HG02763 (cell line): Measurements from ENCODE around the gene AMH.

Experiments used
- ATAC-seq: cut with Tn5 transposase; IDR thresholded peaks from one replicate; pipeline ENCODE4 v1.9.1; 2021; ENCODE audit warnings: mild to moderate bottlenecking, moderate library complexity; ENCODE audit not compliant: unreplicated experiment

The AMH gene

DNA sequence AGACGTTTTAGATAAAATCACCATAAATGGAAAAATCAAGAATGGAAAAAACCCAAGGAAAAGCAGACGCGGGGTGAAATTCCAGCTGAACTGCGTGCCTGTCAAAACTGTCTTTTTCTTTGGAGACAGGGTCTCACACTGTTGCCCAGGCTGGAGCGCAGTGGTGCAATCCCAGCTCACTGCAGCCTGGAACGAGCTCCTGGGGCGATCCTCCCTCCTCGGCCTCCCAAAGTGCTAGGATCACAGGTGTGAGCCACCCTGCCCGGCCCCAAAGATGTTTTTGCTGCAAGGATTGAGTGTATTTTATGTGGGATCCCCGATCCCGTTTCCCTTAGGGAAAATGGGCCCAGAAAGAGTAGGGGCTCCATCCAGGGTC, 33.7 kb downstream of the AMH start:
- ATAC-seq: no peak

DNA sequence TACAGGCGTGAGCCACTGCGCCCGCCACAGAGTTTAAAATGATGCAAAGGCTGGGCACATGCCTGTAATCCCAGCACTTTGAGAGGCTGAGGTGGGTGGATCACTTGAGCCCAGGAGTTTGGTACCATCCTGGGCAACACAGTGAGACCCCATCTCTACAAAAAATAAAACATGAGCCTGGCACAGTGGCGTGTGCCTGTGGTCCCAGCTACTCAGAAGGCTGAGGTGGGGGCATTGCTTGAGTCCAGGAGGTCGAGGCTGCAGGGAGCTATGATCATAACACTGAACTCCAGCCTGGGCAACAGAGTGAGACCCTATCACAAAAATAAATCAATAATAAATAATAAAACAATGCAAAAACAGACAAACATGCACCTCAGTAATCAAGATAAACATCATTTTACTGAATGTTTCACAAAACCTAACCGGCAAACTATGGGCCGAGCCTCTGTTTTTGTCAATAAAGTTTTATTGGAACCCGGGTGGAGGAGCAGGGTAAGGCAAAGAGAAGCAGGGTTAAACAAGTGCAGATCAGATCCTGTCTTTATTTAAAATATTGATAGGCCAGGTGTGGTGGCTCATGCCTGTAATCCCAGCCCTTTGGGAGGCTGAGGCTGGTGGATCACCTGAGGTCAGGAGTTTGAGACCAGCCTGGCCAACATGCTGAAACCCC, 34.8 kb downstream of the AMH start:
- ATAC-seq: no peak

DNA sequence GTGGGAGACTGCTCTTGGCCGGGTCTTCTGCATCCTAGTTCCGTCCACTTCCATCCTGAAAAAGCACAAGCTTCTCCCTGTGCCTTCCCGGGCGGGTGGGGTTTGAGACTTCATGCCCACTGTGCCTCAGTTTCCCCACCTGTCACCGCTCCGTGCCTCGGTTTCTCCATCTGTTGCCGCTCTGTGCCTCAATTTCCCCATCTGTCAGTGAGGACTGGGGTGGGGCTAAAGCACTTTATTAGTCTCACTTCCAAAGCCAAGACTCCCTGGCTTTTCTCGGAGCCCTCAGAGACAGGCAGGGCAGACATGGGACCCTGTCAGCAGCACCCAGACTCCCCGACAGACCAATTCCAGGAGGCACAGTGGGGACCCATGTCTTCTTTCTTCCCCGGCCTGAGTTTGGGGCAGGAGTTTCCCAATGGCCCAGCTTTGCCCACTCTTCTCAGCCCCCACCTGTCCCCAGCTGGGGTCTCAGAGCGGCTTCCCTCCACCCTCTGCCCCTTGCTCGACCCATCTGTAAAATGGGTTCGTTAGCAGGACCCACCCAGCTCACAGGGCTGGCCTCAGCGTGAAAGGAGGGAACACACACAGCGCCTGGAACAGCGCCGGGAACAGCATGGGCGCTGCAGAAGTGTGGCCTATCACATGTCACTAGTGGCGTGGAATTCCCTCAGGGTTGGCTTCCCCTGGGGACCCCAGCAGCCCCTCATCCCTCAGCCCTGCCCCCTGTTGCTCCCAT, 37.4 kb downstream of the AMH start:
- ATAC-seq: no peak

DNA sequence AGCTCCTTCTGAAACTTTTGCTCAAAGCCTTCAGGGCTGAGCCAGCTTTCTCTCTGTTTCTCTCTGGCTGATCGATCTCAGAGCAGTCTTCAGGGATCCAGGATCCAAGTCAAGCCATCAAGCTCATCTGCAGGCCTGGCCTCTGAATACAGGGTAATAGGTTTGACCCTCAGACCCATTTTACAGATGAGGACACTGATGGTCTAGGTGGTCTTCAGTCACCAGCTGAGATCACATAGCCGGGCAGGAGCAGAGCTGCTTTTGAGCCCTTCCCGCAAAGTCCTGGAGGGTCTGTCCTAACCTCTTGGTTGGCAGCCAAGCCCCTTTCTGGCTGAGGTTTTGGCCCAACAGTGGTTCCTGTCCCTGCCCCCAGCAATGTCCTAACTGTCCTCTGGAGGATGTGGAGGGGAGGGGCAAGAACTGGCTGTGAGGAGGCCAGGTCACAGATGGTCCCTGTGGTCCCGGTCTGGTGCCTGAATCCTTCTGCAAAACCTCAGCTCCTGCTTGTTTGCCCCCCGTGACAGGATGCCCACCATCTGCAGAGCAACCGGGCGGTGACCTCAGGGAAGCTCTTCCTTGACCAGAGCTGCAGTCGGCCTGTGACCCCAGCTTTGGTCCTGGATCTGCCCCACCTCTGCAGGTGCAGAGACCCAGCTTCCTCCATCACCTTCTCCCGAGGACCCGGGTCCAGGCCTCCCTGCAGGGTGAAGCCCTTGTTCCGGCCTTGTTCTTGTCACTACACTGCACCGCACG, 38.6 kb downstream of the AMH start:
- ATAC-seq: no peak

DNA sequence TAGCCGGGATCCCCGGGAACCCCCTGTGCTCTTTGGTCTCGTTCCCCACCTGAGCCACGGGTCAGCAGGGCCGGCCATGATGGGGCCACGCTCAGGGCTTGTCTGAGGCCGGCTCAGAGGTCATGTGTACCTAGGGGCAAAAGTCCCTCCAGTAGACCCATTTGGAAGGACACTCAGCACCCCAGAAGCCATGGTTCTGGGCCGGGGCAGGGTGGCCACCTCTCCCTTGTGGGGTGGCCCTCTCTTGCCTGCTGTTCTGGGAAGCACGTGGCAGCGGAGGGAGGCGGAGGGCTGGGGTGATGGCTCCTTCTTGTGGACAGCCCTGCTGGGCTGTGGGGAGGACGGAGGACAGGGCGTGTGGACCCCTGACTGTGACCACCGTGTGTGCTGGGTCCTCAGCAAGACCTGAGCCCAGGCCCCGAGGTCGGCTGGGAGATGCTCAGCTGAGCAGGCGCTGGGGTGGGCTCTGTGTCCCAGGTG, 39.3 kb downstream of the AMH start:
- no peak for ATAC-seq

DNA sequence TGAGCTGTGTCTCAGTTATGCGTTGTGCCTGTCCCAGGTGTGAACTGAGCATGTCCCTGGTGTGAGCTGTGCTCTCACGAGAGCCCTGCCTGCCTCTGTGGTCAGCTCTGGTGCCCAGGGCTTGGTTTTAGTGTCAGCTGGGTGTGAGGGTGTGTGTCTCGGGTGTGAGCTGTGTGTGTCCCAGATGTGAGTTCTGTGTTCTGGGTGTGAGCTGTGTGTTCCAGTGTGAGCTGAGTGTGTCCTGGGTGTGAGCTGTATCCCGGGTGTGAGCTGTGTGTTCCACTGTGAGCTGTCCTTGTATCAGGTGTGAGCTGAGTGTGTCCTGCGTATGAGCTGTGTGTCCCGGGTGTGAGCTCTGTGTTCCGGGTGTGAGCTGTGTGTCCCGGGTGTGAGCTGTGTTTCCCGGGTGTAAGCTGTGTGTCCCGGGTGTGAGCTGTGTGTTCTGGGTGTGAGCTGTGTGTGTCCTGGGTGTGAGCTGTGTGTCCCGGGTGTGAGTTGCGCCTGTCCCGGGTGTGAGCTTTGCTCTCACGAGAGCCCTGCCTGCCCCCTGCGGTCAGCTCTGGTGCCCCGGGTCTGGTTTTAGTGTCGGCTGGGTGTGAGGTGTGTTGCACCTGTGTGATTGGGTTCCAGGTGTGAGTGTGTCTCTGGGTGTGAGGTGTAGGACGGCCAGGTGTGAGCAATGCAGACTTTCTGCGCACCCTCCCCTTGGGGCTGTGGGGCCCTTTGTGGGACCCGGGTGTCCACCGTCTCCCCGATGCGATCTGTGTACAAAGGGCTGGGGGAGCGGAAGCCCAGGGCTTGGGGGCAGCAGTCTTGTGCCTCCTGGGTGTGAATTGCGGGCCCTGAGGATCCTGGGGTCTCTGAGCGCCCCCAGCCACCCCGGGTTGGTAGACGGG, 39.9 kb downstream of the AMH start:
- ATAC-seq: no peak

DNA sequence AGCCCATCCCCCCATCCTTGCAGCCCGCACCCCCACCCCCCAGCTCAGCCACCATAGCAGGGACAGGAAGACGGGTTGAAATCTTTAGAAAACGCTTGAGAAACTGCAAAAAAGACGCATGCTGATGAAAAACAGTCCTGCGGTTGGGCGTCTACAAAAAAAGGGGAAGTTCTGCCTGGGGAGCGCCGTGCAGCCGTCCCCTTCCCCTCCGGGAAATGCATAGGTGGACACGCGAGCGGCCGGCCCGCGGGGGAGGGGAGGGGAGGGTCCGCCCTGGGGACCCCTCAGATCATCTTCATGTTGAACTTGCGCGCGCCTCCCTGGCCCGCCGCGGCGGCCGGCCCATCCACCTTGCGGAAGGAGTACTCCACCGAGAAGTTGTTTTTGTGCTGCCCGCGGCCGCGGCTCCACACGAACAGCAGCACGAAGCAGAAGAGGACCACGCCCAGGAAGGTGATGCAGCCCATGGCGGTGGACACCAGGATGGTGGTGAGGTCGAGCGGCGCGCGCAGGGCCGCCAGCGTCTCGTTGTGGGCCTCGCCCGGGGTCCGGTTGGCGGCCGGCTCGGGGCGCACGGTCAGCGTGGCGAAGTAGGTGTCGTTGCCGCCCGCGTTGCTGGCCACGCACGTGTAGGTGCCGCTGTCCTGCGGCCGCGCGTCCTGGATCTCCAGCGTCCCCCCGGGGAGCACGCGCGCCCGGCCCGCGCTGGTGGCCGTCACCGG, 40.8 kb downstream of the AMH start:
- ATAC-seq: no peak

DNA sequence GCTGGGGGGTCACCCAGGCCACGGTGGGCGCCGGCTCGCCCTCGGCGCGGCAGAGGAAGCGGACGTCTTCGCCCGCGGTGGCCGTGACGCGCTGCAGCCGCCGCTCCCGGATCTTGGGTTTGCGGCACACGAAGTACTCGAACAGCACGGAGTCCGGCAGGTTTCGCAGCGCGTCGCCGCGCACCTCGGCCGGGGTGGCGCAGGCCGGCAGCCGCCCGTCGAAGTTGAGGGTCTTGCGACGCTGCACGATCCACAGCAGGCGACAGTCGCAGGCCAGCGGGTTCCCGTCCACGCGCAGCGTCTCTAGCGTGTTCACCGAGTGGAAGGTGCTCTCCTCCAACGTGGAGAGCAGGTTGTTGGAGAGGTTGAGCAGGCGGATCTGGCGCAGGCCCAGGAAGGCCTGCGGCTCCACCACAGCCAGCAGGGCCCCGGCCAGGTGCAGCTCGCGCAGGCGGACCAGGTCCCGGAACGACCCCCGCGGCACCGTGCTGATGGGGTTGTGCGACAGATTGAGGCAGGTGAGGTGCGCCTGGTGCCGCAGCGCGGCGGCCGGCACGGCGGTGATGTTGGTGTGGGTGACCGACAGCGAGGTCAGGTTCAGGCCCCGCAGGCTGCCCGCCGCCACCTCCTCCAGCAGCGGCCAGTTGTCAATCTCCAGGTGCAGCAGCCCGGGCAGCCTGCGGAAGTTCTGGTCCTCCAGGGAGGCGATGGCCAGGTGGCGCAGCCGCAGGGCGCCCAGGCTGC, 41.5 kb downstream of the AMH start:
- ATAC-seq: no peak

DNA sequence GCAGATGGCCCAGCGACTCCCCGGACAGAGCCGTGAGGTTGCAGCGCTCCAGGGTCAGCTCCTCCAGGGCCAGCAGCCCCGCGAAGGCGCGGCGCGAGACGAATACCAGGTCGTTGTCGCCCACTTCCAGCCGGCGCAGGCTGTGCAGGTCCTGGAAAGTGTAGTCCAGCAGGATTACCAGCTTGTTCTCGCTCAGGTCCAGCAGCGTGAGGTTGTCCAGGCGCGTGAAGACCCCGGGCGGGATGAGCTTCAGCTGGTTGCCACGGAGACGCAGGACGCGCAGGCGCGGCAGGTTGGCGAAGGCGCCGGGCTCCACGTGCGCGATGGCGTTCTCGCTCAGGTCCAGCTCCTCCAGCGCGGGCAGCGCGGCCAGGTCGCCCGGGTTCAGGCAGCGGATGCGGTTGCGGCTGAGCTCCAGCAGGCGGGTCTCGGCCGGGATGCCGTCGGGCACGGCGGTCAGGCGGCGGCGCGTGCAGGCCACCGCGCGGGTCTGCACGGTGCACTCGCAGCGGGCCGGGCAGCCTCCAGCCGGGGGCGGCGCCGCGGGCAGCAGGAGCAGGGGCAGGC, 42.1 kb downstream of the AMH start:
- no peak for ATAC-seq

DNA sequence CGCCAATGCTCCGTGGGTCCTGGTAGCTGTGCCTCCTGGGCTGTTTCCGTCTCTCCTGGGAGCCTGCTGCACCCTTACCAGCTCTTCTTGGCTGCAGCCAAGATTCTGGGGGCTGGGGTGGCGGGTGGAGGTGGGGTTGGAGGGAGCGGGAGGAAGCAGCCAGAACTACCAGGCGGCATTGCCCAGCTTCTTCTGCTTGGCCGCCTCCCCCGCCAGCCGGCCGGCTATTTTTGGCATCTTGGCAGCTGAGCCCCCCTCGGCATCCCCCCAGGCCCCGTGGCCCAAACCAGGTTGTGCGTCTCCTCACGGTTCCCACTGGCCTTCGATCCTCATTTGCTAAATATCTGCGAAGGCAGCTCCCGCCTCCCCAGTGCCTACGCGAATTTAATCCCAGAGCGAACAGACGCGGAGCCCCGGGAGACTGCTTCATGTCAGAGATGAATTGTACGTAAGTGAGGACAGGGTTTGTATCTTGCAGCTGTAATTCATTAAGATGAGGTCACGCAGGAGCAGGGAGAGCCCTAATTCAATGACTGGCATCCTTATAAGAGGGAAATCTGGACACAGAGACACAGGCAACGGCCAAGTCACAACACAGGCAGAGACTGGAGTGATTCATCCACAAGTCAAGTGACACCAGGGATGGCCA, 45.7 kb downstream of the AMH start:
- ATAC-seq: no peak

DNA sequence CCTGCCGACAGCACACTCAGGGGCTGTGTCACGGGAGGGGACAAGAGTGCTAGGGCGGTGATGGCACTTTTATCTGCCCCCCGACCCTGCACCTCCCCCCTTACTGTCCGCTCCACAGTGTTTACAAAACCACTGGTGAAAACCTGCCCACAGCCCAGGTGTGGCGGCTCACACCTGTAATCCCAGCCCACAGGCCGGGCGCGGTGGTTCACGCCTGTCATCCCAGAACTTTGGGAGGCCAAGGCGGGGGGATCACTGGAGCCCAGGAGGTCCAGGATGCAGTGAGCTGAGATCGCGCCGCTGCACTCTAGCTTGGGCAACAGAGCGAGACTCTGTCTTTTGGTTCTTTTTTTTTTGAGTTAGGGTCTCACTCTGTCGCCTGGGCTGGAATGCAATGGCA, 47.0 kb downstream of the AMH start:
- ATAC-seq: no peak

DNA sequence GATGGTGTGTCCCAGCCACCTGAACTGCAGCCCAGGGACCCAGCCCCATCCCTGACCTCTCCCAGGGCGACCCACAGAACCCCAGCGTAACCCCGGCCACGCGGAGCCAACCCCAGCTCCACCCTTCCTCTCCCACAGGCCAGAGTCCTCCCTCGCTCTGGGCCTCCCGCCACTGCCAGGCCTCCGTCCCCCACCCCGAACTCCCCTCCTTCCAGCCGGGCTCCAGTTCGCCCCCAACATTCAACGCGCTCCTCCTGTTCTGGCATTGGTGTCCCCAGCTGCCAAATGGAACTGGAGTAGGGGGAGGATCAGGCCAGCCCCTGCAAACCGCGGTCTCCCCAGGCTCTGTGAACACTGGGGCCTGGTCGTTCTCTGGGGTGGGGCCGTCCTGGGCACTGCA, 51.4 kb downstream of the AMH start:
- ATAC-seq: no peak
